Natural killer cell (primary cell): Measurements from ENCODE around the gene GPATCH2L. TPM values are rescaled to one million over a fixed set of nuclear protein-coding genes. Genes with fewer than 3 reads are reported as not detected.

Experiments used
- ATAC-seq, 3 donors: fragments of 150-1000 bp in 2 of 3; fragments of 200-7000 bp in 1 of 3; cut with Tn5 transposase; 1 replicate in 1 of 3; 2 replicates in 2 of 3; pipeline ENCODE4 v1.10.0; 2021; ENCODE audit warnings: mild to moderate bottlenecking in 2 of 3, moderate library complexity in 2 of 3
- DNase-seq, 2 donors: peaks; one replicate each; pipeline versions ENCODE4 v3.0.0 to v3.0.0-alpha.2; 2013 to 2021; ENCODE audit warnings: mixed read lengths in 1 of 2
- H3K27ac ChIP-seq: one replicate; pipeline ENCODE4 v1.5.1; 2013; ENCODE audit warnings: mild to moderate bottlenecking, low read length
- H3K27me3 ChIP-seq: one replicate; pipeline ENCODE4 v1.6.1; 2013; ENCODE audit warnings: low read length; ENCODE audit not compliant: control insufficient read depth, insufficient read depth
- H3K36me3 ChIP-seq: one replicate; pipeline ENCODE4 v1.6.1; 2013; ENCODE audit warnings: low read length; ENCODE audit not compliant: control insufficient read depth, insufficient read depth
- H3K4me1 ChIP-seq: one replicate; pipeline ENCODE4 v1.6.1; 2013; ENCODE audit warnings: low read length; ENCODE audit not compliant: control insufficient read depth, insufficient read depth
- H3K4me3 ChIP-seq: one replicate; pipeline ENCODE4 v1.5.1; 2013; ENCODE audit warnings: low read length
- H3K9me3 ChIP-seq: one replicate; pipeline ENCODE4 v1.6.1; 2013; ENCODE audit warnings: low read length; ENCODE audit not compliant: control insufficient read depth, insufficient read depth
- H3K27ac Mint-ChIP-seq, 2 donors: one replicate each; pipeline ENCODE4 v1.8.0; 2022; ENCODE audit warnings: mild to moderate bottlenecking in 2 of 2, mixed read lengths in 2 of 2, moderate library complexity in 1 of 2
- H3K27me3 Mint-ChIP-seq, 2 donors: one replicate each; pipeline ENCODE4 v1.8.0; 2022; ENCODE audit warnings: low read depth in 2 of 2, mixed read lengths in 2 of 2
- H3K36me3 Mint-ChIP-seq: one replicate; pipeline ENCODE4 v1.8.0; 2022; ENCODE audit warnings: mixed read lengths
- H3K4me1 Mint-ChIP-seq, 2 donors: one replicate each; pipeline ENCODE4 v1.8.0; 2022; ENCODE audit warnings: mixed read lengths in 2 of 2
- H3K4me3 Mint-ChIP-seq: one replicate; pipeline ENCODE4 v1.8.0; 2022; ENCODE audit warnings: mild to moderate bottlenecking, moderate library complexity, mixed read lengths
- H3K9me3 Mint-ChIP-seq, 2 donors: one replicate each; pipeline ENCODE4 v1.8.0; 2022; ENCODE audit warnings: mixed read lengths in 2 of 2
- CTCF ChIP-seq: fragments of 200-600 bp; IDR thresholded peaks from one replicate; pipeline ENCODE4 v1.8.0; 2022; ENCODE audit warnings: antibody characterized with exemption
- WGBS: methylation state at CpG from one replicate; pipeline ENCODE4 v1.1.7; 2013; ENCODE audit warnings: missing lambda C conversion rate; ENCODE audit not compliant: insufficient coverage; 5-methylcytosine and 5-hydroxymethylcytosine counted together
- intact Hi-C: fragments of 100-400 bp; cut with micrococcal nuclease; formaldehyde crosslinking; loops from one replicate; pipeline ENCODE4 v1.14.2; 2022
- total RNA-seq, 4 donors: library from RNA; stranded (reverse); fragments of 120-200 nt in 1 of 4; gene quantifications; one replicate each; pipeline versions ENCODE4 v1.2.3 to v1.2.4, GENCODE V29; 2013 to 2022

Gene GPATCH2L
- total RNA-seq, 3 donors from 2014 or later (not counting 1 experiment from before 2014, with no cell fraction given) = 69.1 to 111 (median 90.4) TPM

DNA sequence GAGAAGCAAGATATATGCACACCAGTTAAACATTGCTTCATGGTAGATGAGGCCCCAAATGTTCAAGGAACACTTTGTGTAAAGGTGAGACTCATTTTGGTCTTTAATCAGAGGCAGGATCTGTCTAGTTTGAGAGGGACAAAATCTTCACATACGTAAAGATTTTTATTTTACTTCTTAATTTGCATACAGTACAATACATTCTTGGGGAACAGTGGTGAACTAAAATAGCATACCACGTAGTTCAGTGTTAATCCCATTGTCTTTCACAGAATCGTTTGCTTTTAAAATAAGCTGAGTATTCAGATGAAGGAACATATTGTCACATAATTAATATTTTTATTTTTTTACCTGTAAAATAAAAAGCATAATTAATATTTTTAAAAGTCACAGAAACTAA lies 43.3 kb downstream of the GPATCH2L start:
- Histone ChIP-seq H3K27ac (no peak overlapping the region), H3K36me3 (peaks cover 76% of the 10 kb centered on the region), H3K9me3 (no peaks in the 10 kb centered on the region), H3K4me3 (no peak overlapping the region), H3K4me1 (no peaks in the 10 kb centered on the region), H3K27me3 (no peaks in the 10 kb centered on the region)
- TF ChIP-seq CTCF = no peak
- no peak overlapping the region for H3K4me3 Mint-ChIP-seq
- peaks cover 31% of the 10 kb centered on the region for H3K36me3 Mint-ChIP-seq
- intact Hi-C loops = no loop called here
- peaks cover 0 to 6% of the 10 kb centered on the region in 2 donors for H3K4me1 Mint-ChIP-seq
- ATAC-seq = no peak
- H3K27me3 Mint-ChIP-seq = no peaks in the 10 kb centered on the region
- WGBS = 100% methylated on average over 1 of the region's 3 CpGs
- DNase-seq = no peak
- H3K27ac Mint-ChIP-seq = no peak overlapping the region
- H3K9me3 Mint-ChIP-seq = no peaks in the 10 kb centered on the region

DNA sequence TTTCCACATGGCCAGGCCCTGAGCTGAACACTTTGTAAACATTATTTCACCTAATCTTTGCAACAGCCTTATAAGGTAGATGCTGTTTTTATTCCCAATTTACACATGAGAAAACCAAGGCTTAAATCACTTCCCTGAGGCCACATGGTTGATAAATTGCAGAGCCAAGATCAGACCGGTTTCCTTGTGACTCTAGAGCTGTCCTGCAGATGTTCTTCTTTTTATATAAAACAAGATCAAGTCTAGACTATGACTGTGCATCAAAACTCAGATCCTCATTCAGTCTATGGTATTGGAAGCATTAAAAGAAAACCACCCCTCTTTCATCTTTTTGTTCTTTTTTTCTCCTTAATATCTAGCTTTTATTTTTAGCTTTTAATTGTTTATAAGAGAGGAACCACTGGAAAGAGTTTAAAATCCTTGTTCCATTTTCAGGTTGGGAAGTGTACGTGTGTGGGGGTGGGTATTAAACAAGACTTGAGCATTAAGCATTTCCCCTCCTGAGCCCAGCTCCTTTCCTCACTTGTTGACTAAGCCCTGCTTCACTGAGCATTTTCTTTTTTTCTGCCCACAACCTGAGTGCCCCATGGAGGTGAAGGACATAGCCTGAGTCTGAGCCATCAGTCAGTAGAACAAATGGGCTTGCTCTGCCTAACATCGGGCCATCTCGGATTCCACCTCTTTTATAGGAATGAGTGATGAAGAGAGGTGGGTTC lies 45.4 kb downstream of the GPATCH2L start:
- intact Hi-C loops = no loop called here
- 95% methylated on average over 3 of the region's 4 CpGs for WGBS
- Histone ChIP-seq H3K27me3 (no peaks in the 10 kb centered on the region), H3K4me1 (no peaks in the 10 kb centered on the region), H3K9me3 (no peaks in the 10 kb centered on the region), H3K36me3 (peaks cover 83% of the 10 kb centered on the region), H3K4me3 (no peak overlapping the region), H3K27ac (no peak overlapping the region)
- no peak for ATAC-seq
- no peaks in the 10 kb centered on the region for H3K9me3 Mint-ChIP-seq
- H3K4me3 Mint-ChIP-seq = no peak overlapping the region
- no peaks in the 10 kb centered on the region for H3K27me3 Mint-ChIP-seq
- no peak for DNase-seq
- H3K4me1 Mint-ChIP-seq = peaks cover 0 to 6% of the 10 kb centered on the region in 2 donors
- no peak for TF ChIP-seq CTCF
- H3K36me3 Mint-ChIP-seq = peaks cover 40% of the 10 kb centered on the region
- H3K27ac Mint-ChIP-seq = no peak overlapping the region

GRCh38 chr14:76201162-76201561 lies 49.4 kb downstream of the GPATCH2L start:
- H3K4me1 Mint-ChIP-seq = peaks cover 0 to 6% of the 10 kb centered on the region in 2 donors
- no peaks in the 10 kb centered on the region for H3K27me3 Mint-ChIP-seq
- no peak for ATAC-seq
- no peak for DNase-seq
- H3K4me1 ChIP-seq = no peaks in the 10 kb centered on the region
- intact Hi-C loops = no loop called here
- H3K4me3 ChIP-seq = no peak overlapping the region
- H3K9me3 Mint-ChIP-seq = no peaks in the 10 kb centered on the region
- H3K27ac ChIP-seq = no peak overlapping the region
- H3K36me3 Mint-ChIP-seq = peaks cover 46% of the 10 kb centered on the region
- no peak overlapping the region for H3K4me3 Mint-ChIP-seq
- WGBS = 92% methylated on average over 2 of the region's 5 CpGs
- no peaks in the 10 kb centered on the region for H3K9me3 ChIP-seq
- peaks cover 63% of the 10 kb centered on the region for H3K36me3 ChIP-seq
- no peak overlapping the region for H3K27ac Mint-ChIP-seq
- no peak for TF ChIP-seq CTCF
- no peaks in the 10 kb centered on the region for H3K27me3 ChIP-seq
